Brain pericyte (primary cell): ENCODE measurements around the gene SWAP70.
A peak's percentile ranks its signal among the peaks of the same experiment; 100 is the strongest.
"Not testable (repeated sequence)": the region's sequence is repeated elsewhere in the genome, so short reads cannot be mapped to it uniquely, and the experiment has no call there.

ENCODE experiments used
- DNase-seq: peaks from one replicate; pipeline ENCODE4 v3.0.0-alpha.2; 2012; ENCODE audit warnings: low read depth, low spot score

Gene SWAP70

GRCh38 chr11:9692691-9693090 lies 28.8 kb downstream of the SWAP70 start:
- no peak for DNase-seq

- no peak for DNase-seq
Observed at GRCh38 chr11:9693801-9694553, 30.1 kb downstream of the SWAP70 start.

- DNase-seq: not testable (repeated sequence)
Observed at GRCh38 chr11:9695228-9695627, 31.4 kb downstream of the SWAP70 start.

- DNase-seq: no peak
Observed at GRCh38 chr11:9697766-9698165, 33.9 kb downstream of the SWAP70 start.

GRCh38 chr11:9700105-9700801 lies 36.4 kb downstream of the SWAP70 start:
- no peak for DNase-seq

GRCh38 chr11:9701799-9702198 lies 37.9 kb downstream of the SWAP70 start:
- DNase-seq: no peak

- no peak for DNase-seq
Observed at GRCh38 chr11:9703280-9703679, 39.4 kb downstream of the SWAP70 start.

- no peak for DNase-seq
Observed at GRCh38 chr11:9704037-9704436, 40.2 kb downstream of the SWAP70 start.

- DNase-seq: no peak
Observed at GRCh38 chr11:9704620-9705019, 40.7 kb downstream of the SWAP70 start.

- not testable (repeated sequence) for DNase-seq
Observed at GRCh38 chr11:9705361-9705760, 41.5 kb downstream of the SWAP70 start.

- DNase-seq: no peak
Observed at GRCh38 chr11:9708544-9708943, 44.7 kb downstream of the SWAP70 start.

GRCh38 chr11:9710223-9710622 lies 46.3 kb downstream of the SWAP70 start:
- DNase-seq: no peak

GRCh38 chr11:9710852-9711251 lies 47.0 kb downstream of the SWAP70 start:
- no peak for DNase-seq

GRCh38 chr11:9711454-9712307 lies 47.8 kb downstream of the SWAP70 start:
- DNase-seq: no peak

- DNase-seq: no peak
Observed at GRCh38 chr11:9714272-9714940, 50.5 kb downstream of the SWAP70 start.

GRCh38 chr11:9716275-9717039 lies 52.6 kb downstream of the SWAP70 start:
- DNase-seq: peak; percentile 37

GRCh38 chr11:9717040-9717357 lies 53.1 kb downstream of the SWAP70 start:
- no peak for DNase-seq

GRCh38 chr11:9717719-9718118 lies 53.8 kb downstream of the SWAP70 start:
- DNase-seq: no peak

- DNase-seq: no peak
Observed at GRCh38 chr11:9718147-9718546, 54.3 kb downstream of the SWAP70 start.

- no peak for DNase-seq
Observed at GRCh38 chr11:9719566-9720289, 55.9 kb downstream of the SWAP70 start.

- no peak for DNase-seq
Observed at GRCh38 chr11:9720290-9720630, 56.4 kb downstream of the SWAP70 start.
